HG02798 (cell line): ENCODE data around the gene TSPAN32.
"Not testable (repeated sequence)": the region's sequence is repeated elsewhere in the genome, so short reads cannot be mapped to it uniquely, and the experiment has no call there.

Experiments used
- ATAC-seq: cut with Tn5 transposase; IDR thresholded peaks from one replicate; pipeline ENCODE4 v1.9.1; 2021; ENCODE audit warnings: mild to moderate bottlenecking; ENCODE audit not compliant: unreplicated experiment, poor library complexity

The TSPAN32 gene

DNA sequence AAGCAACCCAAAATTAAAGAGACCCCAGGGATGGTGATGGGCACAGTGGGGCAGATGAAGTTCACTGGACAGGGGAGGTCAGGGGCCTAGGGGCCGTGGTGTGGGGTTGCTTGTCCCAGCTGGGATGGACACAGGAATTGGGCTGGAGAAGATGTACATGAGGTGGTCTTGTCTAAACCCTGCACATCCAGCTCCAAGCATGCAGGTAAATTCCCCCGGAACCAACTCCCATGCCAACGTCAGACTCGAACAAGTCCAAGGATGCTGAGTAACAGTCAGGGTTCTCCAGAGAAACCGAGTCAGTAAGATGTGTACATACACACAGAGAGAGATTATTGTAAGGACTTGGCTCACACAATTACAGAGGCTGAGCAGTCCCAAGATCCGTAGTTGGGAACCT, 28.9 kb downstream of the TSPAN32 start:
- ATAC-seq, result no peak

DNA sequence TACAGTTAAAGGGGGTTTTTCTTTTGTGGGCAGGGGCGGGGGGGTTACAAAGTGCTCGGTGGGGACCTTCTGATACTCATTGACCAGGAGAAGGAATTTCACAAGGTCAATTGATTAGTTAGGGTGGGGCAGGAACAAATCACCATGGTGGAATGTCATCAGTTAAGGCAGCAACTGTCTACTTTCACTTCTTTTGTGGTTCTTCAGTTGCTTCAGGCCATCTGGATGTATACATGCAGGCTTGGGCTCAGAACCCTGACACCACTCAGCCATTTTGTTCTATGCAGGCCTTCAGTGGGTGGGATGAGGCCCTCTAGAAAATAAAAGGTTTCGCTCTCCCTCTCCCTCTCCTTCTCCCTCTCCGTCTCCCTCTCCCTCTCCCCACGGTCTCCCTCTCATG, 29.6 kb downstream of the TSPAN32 start:
- no peak for ATAC-seq

DNA sequence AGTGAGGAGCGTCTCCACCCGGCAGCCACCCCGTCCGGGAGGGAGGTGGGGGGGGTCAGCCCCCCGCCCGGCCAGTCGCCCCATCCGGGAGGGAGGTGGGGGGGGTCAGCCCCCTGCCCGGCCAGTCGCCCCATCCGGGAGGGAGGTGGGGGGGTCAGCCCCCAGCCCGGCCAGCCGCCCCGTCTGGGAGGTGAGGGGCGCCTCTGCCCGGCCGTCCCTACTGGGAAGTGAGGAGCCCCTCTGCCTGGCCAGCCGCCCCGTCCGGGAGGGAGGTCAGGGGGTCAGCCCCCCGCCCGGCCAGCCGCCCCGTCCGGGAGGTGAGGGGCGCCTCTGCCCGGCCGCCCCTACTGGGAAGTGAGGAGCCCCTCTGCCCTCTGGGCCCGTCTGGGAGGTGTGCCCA, 30.8 kb downstream of the TSPAN32 start:
- not testable (repeated sequence) for ATAC-seq

DNA sequence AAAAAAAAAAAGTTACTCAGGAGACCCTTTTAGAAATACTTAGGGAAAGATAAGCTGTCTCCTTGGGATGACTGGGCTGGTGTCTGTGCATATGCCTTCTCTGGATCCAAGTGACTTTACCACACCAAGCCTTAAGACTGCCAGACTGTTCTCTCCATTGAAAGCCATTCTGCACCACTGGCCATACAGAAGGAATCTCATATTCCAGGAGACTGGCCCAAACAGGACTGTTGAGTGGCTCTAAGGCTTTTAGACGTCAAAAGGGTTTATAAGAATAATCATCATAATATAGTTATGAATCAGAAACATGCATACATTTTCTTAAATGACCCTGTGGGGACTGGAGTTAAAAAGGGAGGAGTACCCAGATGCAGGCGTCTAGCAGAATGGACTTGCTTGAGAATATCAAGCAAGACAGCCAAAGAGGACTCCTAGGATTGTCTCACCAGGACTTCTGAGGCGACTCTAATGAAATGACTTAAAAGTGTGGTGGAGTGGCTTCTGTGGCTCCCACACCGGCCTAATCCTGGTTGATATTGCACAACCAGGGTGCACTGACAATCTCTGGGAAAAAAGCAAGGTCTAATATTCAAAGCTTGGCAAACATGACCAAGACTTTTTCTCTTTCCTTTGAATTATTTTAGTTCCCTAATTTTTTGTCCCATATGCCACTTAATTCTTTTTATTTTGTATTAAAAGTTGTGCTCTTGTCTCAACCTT, 31.8 kb downstream of the TSPAN32 start:
- ATAC-seq, result not testable (repeated sequence)

DNA sequence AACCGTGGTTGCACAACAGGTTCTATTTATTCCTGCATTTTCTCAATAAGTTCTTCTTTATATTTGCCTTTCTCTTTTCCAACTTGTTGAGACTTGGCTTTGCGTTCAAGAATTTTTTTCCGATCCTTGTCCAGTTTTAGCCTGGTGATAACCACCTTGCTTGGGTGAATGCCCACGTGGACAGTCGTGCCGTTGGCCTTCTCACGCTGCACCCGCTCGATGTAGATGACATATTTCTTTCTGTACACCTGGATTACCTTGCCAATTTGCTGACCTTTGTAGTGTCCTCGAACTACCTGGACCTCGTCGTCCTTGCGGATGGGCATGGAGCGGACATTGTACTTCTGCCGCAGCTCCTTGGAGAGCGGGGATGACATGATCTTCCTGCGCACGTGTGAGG, 33.5 kb downstream of the TSPAN32 start:
- ATAC-seq, result not testable (repeated sequence)

DNA sequence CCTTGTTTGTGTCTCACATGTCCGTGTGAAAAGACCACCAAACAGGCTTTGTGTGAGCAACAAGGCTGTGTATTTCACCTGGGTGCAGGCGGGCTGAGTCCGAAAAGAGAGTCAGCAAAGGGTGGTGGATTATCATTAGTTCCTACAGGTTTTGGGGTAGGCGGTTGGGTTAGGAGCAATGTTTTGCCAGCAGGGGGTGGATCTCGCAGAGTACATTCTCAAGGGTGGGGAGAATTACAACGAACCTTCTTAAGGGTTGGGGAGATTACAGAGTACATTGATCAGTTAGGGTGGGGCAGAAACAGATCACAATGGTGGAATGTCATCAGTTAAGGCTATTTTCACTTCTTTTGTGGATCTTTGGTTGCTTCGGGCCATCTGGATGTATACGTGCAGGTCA, 36.9 kb downstream of the TSPAN32 start:
- not testable (repeated sequence) for ATAC-seq

DNA sequence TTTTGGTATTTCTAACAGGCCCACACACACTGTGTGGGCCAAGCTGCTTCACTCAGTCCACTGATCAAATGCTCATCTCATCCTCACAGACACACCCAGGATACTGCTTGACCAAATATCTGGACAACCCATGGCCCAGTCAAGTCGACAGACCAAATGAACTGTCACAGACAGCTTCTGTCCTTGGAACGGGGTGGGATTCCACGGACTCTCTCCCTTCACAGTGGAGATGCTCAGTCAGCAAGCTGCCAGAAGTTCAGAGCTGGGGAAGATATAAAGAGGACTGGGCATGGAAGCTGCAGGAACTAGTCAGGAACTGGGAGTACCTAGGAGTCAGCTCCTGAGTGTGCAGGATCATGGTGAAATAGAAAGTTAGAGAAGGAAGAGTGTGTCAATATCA, 40.7 kb downstream of the TSPAN32 start:
- ATAC-seq, result no peak

DNA sequence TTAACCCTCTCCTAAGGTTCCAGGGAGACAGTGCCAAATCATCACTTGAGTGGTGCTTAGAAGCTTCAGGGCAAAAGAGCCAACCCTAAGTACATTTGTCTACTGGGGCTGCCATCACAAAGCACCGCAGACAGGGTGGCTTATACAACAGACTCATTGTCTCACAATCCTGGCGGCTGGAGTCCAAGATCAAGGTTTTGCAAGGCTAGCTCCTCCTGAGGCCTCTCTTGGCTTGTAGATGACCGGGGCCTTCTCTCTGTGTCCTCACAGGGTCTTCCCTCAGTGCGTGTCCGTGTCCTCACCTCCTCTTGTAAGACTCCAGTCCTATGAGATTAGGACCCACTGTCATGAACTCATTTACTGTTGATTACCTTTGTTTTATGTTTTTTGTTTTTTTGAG, 41.2 kb downstream of the TSPAN32 start:
- ATAC-seq, result no peak

DNA sequence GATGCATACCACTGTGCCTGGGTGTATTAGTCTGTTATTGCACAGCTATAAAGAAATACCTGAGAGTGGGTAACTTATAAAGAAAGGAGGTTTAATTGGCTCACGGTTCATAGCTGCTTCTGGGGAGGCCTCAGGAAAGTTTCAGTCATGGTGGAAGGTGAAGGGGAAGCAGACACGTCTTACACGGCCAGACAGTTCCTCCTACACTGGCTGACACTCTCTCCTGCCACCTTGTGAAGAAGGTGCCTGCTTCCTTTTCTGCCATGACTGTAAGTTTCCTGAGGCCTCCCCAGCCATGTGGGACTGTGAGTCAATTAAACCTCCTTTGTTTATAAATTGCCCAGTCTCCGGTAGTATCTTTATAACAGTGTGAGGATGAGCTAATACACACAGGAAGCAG, 41.7 kb downstream of the TSPAN32 start:
- ATAC-seq, result no peak

DNA sequence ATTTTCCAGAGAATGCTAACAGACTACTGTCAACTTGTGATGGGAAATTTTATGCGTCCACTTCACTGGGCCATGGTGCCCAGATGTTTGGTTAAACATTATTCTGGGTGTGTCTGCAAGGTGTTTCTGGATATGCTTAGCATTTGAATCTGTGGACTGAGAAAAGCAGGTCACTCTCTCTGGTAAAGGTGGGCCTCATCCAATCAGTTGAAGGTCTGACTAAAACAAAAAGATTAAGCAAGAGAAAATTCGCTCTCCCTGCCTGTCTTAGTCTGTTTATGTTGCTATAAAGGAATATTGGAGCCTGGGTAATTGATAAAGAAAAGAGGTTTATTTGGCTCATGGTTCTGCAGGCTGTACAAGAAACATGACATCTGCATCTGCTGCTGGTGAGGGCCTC, 43.2 kb downstream of the TSPAN32 start:
- ATAC-seq, result no peak

DNA sequence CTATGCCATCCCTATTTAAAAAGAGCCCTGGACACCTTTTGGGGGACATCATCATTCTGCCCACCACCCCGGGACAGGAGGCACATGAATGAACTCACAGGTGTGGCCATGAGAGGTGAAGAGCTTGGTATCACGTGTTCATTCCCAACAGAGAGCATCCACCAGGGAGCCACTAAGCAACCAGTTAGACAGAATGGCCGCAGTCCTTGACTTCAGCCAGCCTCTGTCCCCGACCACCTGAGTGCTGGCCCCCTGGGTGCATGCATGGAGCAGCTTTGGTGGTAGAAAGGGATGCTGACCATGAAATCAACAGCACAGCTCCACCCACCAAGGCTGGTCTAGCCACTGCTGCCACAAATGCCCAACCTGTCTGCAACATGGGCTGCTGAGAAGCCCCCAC, 44.2 kb downstream of the TSPAN32 start:
- ATAC-seq, result no peak

DNA sequence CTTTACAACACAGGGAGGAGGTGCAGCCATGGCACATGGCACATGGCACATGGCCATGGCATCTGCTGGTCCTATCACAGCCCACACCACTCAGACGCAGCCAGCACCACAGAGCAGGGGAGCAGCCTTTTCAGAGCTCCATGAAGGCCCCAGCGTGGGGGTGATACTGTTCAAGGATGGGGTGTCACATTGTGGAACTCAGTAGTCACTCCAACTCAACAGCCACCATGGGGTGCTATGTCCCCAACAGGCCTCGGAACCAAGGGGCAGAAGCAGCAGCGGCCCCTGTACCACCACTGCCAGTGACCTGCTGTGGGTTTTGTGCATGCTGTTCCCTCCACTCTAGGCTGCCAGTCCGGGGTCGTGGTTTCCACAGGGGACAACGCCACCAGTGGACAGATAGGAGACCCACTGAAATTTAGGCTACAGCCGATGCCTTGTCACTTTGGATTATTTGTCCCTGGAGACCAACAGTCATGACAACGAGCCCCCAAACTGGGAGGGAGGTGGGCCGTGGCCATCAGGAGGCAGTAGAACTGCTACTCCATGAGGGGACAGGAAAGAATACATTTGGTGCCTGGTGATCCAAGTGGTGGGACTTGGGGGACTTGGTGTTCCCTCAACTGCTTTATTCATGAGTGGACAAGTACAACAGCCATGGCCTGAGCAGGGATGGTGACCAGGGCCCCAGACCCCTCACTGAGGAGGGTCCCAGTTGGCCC, 44.9 kb downstream of the TSPAN32 start:
- no peak for ATAC-seq

DNA sequence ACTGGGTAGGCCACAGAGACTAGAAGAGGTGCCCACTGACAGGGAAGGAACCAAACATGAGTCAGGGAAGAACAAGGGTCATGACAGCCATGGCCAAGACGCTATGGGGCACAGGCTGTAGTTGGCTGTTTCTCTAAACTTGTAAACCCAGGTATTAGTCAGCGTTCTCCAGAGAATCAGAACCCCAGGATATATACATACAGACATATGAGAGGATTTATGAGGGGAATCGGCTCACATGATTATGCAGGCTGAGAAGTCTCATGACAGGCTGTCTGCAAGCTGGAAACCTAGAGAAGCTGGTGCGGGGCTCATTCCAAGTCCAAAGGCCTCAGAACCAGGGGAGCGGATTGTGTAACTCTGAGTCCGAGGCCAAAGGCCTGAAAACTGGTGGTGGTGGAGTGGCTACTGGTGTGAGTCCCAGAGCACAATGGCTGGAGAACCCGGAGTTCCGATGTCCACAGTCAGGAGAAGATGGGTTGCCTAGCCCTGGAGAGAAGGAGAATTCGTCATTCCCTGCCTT, 45.6 kb downstream of the TSPAN32 start:
- ATAC-seq, result no peak

DNA sequence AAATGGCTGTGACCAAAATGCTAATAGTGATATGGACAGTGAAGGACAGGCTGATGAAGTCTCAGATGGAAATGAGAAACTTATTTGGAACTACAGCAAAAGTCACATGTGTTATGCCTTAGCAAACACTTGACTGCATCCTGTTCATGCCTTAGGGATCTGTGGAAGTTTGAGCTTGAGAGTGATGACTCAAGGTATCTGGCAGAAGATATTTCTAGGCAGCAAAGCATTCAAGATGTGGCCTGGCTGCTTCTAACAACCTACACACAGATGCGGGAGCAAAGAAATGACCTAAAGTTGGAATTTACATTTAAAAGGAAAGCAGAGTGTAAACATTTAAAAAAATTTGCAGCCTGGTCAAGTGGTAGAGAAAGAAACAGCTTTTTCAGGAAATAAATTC, 47.2 kb downstream of the TSPAN32 start:
- ATAC-seq, result no peak

DNA sequence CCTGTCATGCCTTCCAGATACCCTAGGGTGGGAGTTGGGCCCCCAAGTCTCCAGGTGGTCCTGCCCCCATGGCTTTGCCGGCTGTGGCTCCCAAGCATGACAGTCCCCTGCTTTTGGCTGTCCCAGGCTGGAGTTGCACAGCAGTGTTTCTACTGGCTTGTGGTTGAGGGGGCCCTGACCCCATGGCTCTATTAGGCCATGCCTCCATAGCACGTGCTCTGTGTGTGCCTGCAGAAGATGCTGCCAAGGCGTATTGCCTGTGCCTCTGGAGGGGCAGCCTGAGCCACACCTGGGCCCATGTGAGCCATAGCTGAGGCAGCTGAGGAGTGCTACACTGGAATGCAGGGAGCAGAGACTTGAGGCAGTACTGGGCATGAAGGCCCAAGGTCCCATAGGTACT, 49.9 kb downstream of the TSPAN32 start:
- ATAC-seq, result no peak

DNA sequence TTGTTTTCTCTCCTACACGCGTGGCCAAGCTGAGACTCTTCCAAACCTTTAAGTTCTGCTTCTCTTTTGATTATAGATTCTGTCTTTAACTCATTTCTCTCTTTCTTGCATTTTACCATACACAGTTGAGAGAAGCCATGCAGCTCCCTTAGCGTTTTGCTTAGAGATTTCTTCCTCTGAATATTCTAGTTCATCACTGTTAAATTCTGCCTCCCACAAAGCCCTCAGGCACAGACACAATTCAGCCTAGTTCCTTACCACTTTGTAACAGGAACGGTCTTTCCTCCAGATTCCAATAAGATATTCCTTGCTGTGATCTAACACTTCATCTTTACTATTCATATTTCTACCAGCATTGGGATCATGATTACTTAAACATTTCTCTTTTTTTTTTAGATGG, 50.6 kb downstream of the TSPAN32 start:
- ATAC-seq, result no peak

DNA sequence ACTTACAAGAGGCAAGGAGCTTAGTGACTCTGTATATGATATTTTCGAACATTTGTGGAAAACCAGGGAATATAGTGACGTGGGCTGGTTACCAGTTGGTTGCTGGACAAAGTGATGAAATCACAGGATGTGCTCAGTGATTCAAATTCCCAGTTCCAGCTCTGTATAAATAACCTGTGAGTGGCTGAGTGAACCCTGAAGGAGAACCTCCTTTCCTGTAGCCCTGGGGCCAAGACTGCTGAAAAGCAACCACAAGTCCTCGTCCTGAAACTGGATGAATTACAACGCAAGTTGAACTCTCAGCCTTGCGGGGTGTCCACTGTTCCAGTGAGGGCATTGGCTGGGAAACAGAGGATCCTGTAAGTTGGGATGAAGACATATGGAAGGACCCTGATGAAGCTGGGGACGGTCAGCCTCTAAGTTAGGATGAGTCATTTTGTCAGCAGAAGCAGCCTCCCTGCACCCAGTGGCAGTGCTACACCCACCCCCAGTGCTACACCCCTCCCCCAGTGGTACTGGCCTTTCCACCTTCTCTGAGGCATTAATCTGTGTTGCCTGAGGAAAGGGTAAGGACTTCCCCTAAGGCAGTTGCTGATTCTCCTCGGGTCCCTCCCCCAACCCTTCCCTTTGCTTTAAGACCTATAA, 53.3 kb downstream of the TSPAN32 start:
- ATAC-seq, result no peak

DNA sequence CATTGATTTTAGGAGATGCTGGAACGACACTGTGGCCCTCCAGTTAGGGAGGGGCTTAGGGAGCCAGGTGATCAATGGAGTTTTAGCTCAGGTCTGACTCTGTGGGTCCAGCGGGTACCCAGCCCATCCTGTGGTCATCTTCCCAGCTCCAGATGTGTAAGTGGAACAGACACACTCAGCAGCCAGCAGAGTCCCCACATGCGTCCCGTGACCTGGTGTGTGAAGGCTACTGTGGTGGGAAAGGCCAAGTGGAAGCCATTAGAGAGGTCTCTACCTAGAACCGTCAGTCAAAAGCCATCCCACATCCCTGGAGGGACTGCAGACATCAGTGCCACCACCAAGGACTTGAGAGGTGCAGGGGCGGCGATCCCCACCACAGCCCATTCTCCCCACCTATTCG, 55.4 kb downstream of the TSPAN32 start:
- no peak for ATAC-seq

DNA sequence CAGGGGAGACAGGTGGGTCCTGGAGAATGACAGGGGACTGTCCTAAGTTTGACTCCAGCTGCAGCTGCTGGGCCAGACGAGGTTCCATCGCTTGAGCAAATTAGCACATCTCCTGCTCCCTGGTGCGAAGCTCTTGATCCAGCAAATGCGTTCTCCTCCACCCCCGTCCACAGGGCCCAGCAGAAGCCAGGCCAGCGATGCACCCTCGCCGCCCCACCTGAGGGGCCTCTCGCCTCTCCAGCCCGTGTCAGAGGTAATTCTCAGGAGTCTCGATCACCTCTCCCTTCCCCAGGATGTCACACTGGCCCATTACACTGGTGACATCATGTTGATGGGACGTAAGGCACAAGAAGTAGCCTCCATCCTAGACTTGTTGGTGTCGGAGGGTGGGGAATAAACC, 55.8 kb downstream of the TSPAN32 start:
- ATAC-seq, result not testable (repeated sequence)

DNA sequence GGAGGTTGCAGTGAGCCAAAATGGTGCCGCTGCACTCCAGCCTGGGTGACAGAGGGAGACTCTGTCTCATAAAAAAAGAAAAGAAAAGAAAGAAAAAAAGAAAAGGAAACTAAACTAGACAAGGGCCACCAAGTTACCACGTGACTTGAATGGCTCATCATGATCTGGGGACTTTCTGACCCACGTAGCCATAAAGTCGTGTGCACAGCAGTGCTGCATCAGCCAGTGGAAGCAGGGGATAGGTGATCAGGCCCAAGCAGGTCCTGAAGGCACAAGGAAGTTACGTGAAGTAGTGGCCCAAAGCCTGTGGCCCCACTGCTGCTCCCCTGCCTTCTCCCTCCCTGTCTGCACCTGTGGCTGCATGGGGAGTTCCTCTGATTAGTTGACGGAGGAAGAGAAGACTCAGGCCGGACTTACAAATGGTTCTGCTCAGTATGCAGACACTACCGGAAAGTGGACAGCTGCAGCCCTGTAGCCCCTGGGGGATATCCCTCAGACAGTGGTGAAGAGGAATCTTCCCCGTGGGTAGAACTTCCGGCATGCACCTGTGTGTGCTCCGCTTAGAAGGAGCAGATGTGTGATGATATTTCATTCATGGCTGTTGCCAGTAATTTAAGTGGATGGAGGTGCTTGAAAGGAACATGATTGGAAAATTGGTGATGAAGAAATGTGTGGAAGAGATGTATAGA, 57.1 kb downstream of the TSPAN32 start:
- ATAC-seq, result no peak

DNA sequence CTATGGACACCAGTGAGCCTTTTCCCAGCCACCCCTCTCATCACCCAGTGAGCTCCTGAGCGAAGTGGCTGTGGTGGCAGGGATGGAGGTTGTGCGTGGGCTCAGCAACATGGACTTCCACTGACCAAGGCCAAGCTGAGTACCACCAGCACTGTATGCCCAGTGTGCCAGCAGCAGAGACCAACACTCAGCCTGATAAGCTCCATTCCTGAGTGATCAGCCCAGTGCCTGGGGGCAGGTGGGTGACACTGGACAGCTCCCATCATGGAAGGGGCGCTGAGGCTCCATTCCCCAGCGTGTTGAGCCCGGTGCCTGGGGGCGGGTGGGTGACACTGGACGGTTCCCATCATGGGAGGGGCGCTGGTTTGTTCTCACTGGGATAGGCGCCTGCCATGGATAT, 57.7 kb downstream of the TSPAN32 start:
- ATAC-seq, result no peak
